22Rv1 (cell line): ENCODE measurements around the gene PIP5K1B.

Experiments used
- CTCF ChIP-seq: fragments of 450-650 bp; IDR thresholded peaks from 2 replicates; pipeline ENCODE4 v1.5.1; 2017; ENCODE audit warnings: mild to moderate bottlenecking
- ZFX ChIP-seq: fragments of 450-650 bp; IDR thresholded peaks from 2 replicates; pipeline ENCODE4 v1.6.1; 2017; ENCODE audit warnings: antibody characterized with exemption, borderline replicate concordance

DNA sequence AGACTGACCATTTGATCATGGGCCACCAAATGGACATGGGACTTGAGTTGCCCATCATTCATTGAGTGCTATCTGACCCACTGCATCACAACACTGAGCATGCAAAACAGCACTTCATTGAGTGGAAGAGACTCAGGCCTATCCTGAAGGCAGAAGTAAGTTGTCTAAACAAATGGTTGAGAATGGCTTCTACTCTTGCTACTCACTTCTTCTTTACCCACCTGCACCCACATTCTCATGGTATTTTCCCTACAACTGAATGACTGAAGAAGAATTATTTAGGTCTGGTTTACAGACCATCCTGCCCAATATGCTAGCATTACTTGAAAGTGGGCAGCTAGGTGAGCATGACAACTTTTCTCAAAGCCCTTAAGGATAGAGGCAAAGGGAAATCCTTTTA, 41.0 kb upstream of the PIP5K1B start:
- TF ChIP-seq CTCF, result no peak
- TF ChIP-seq ZFX, result no peak
